Parathyroid adenoma (tissue), 2 donors: Measurements from ENCODE around the gene TMPRSS11D.

Experiments
- H2AFZ ChIP-seq: fragments of 300-600 bp; sonication (generic); one replicate; pipeline ENCODE4 v1.7.0; 2017; ENCODE audit warnings: antibody characterized with exemption, mild to moderate bottlenecking
- H3K27ac ChIP-seq: fragments of 300-600 bp; sonication (generic); one replicate; pipeline ENCODE4 v1.7.0; 2017
- H3K27me3 ChIP-seq: fragments of 300-600 bp; sonication (generic); one replicate; pipeline ENCODE4 v1.7.0; 2017; ENCODE audit warnings: low read length; ENCODE audit not compliant: control insufficient read depth, insufficient read depth
- H3K36me3 ChIP-seq: fragments of 300-600 bp; sonication (generic); one replicate; pipeline ENCODE4 v1.7.0; 2017; ENCODE audit warnings: low read length; ENCODE audit not compliant: control insufficient read depth, insufficient read depth
- H3K4me1 ChIP-seq: fragments of 300-600 bp; sonication (generic); one replicate; pipeline ENCODE4 v1.7.0; 2017; ENCODE audit warnings: control low read depth
- H3K4me2 ChIP-seq: fragments of 300-600 bp; sonication (generic); one replicate; pipeline ENCODE4 v1.7.0; 2017; ENCODE audit warnings: low read length
- H3K4me3 ChIP-seq: fragments of 300-600 bp; sonication (generic); one replicate; pipeline ENCODE4 v1.7.0; 2017; ENCODE audit warnings: low read depth, low read length
- H3K79me2 ChIP-seq: fragments of 300-600 bp; sonication (generic); one replicate; pipeline ENCODE4 v1.7.0; 2017; ENCODE audit warnings: control low read depth
- H3K9ac ChIP-seq: fragments of 300-600 bp; sonication (generic); one replicate; pipeline ENCODE4 v1.7.0; 2017; ENCODE audit warnings: mild to moderate bottlenecking
- H3K9me3 ChIP-seq: fragments of 300-600 bp; sonication (generic); one replicate; pipeline ENCODE4 v1.7.0; 2017; ENCODE audit warnings: low read length; ENCODE audit not compliant: control insufficient read depth
- CTCF ChIP-seq: fragments of 300-600 bp; sonication (generic); IDR thresholded peaks from one replicate; pipeline ENCODE4 v1.7.0; 2017; ENCODE audit warnings: antibody characterized with exemption, mild to moderate bottlenecking
- donor health status: primary hyperparathyroidism.

The TMPRSS11D gene

GRCh38 chr4:67776746-67777145, 107.1 kb downstream of the TMPRSS11D start:
- Histone ChIP-seq H3K4me3 (no peak overlapping the region), H3K27me3 (no peaks in the 10 kb centered on the region), H2AFZ (no peak overlapping the region), H3K9ac (no peak overlapping the region), H3K4me1 (no peaks in the 10 kb centered on the region), H3K36me3 (no peaks in the 10 kb centered on the region), H3K4me2 (no peak overlapping the region), H3K9me3 (no peaks in the 10 kb centered on the region), H3K27ac (no peak overlapping the region), H3K79me2 (no peaks in the 10 kb centered on the region)
- TF ChIP-seq CTCF, result no peak
